Colonic mucosa (tissue), 4 donors: Measurements from ENCODE around the gene CNIH3. TPM values are rescaled to one million over a fixed set of nuclear protein-coding genes. Genes with fewer than 3 reads are reported as not detected.

ENCODE experiments used
- DNase-seq: peaks from one replicate; pipeline ENCODE4 v3.0.0-alpha.2; 2020
- H3K27ac ChIP-seq: fragments of 200-600 bp; one replicate; pipeline ENCODE4 v1.8.0; 2021
- H3K27me3 ChIP-seq: fragments of 200-600 bp; one replicate; pipeline ENCODE4 v1.8.0; 2021
- H3K36me3 ChIP-seq: fragments of 200-600 bp; one replicate; pipeline ENCODE4 v1.8.0; 2021
- H3K4me1 ChIP-seq: fragments of 200-600 bp; one replicate; pipeline ENCODE4 v1.8.0; 2021; ENCODE audit warnings: mild to moderate bottlenecking
- H3K4me3 ChIP-seq: fragments of 200-600 bp; one replicate; pipeline ENCODE4 v1.8.0; 2021
- H3K9ac ChIP-seq, 2 donors: one replicate each; pipeline ENCODE4 v1.7.0; 2013; ENCODE audit warnings: control low read depth in 2 of 2, low read depth in 2 of 2, low read length in 2 of 2
- H3K9me3 ChIP-seq: fragments of 200-600 bp; one replicate; pipeline ENCODE4 v1.8.0; 2021
- CTCF ChIP-seq: fragments of 200-600 bp; IDR thresholded peaks from one replicate; pipeline ENCODE4 v1.8.0; 2022; ENCODE audit warnings: antibody characterized with exemption, mild to moderate bottlenecking
- intact Hi-C: fragments of 100-400 bp; cut with DNase I; formaldehyde crosslinking; loops from one replicate; pipeline ENCODE4 v1.14.1; 2022
- total RNA-seq, 2 donors: library from RNA; stranded (reverse); fragmentation: NEBNext Ultra II Directional in 1 of 2; extraction: Animal tissue kit (Norgen Biotek cat#: 25700) in 1 of 2; gene quantifications; one replicate each; pipeline ENCODE4 v1.2.1, GENCODE V29; 2021
- donor health status: healthy.
- donor health status: DM: no; HTN: no; CAD: no.
- donor health status: DM: no; HTN: no; CAD: no.

Gene CNIH3
- total RNA-seq, 2 donors from 2014 or later = 0.69 to 1.4 TPM

GRCh38 chr1:224769452-224770335 lies 153.6 kb downstream of the CNIH3 start:
- intact Hi-C loops = no loop called here
- Histone ChIP-seq H3K4me1 (no peaks in the 10 kb centered on the region), H3K27me3 (no peaks in the 10 kb centered on the region), H3K9ac (no peak overlapping the region), H3K36me3 (no peaks in the 10 kb centered on the region), H3K4me3 (no peak overlapping the region), H3K9me3 (no peaks in the 10 kb centered on the region), H3K27ac (no peak overlapping the region)
- no peak for DNase-seq
- TF ChIP-seq CTCF = no peak

GRCh38 chr1:224770336-224770693 lies 154.2 kb downstream of the CNIH3 start:
- Histone ChIP-seq H3K4me3 (no peak overlapping the region), H3K9me3 (no peaks in the 10 kb centered on the region), H3K27ac (no peak overlapping the region), H3K4me1 (no peaks in the 10 kb centered on the region), H3K9ac (no peak overlapping the region), H3K27me3 (no peaks in the 10 kb centered on the region), H3K36me3 (no peaks in the 10 kb centered on the region)
- intact Hi-C loops = no loop called here
- DNase-seq = no peak
- no peak for TF ChIP-seq CTCF

- intact Hi-C loops = no loop called here
- no peak overlapping the region for H3K27ac ChIP-seq
- no peaks in the 10 kb centered on the region for H3K36me3 ChIP-seq
- no peak for DNase-seq
- no peak for TF ChIP-seq CTCF
- H3K4me1 ChIP-seq = no peaks in the 10 kb centered on the region
- no peak overlapping the region for H3K4me3 ChIP-seq
- no peaks in the 10 kb centered on the region for H3K9me3 ChIP-seq
- H3K27me3 ChIP-seq = no peaks in the 10 kb centered on the region
- H3K9ac ChIP-seq = no peak overlapping the region
Measured at GRCh38 chr1:224773646-224774045, 157.5 kb downstream of the CNIH3 start.

- intact Hi-C loops = no loop called here
- no peak for DNase-seq
- Histone ChIP-seq H3K27me3 (no peaks in the 10 kb centered on the region), H3K36me3 (no peaks in the 10 kb centered on the region), H3K4me3 (no peak overlapping the region), H3K27ac (no peak overlapping the region), H3K4me1 (no peaks in the 10 kb centered on the region), H3K9ac (no peak overlapping the region), H3K9me3 (no peaks in the 10 kb centered on the region)
- no peak for TF ChIP-seq CTCF
Measured at GRCh38 chr1:224774378-224774777, 158.3 kb downstream of the CNIH3 start.

GRCh38 chr1:224777180-224777579 lies 161.1 kb downstream of the CNIH3 start:
- no peak overlapping the region for H3K4me3 ChIP-seq
- no peak for DNase-seq
- H3K9me3 ChIP-seq = no peaks in the 10 kb centered on the region
- no peak for TF ChIP-seq CTCF
- no peaks in the 10 kb centered on the region for H3K36me3 ChIP-seq
- H3K27ac ChIP-seq = no peak overlapping the region
- intact Hi-C loops = no loop called here
- no peaks in the 10 kb centered on the region for H3K27me3 ChIP-seq
- H3K9ac ChIP-seq = no peak overlapping the region
- H3K4me1 ChIP-seq = no peaks in the 10 kb centered on the region
